A549 (cell line): ENCODE data around the gene TGFB3. TPM values are rescaled to one million over a fixed set of nuclear protein-coding genes. Genes with fewer than 3 reads are reported as not detected.

Experiments used
- ATAC-seq, 2 experiments: fragments of 200-7000 bp in 1 of 2; fragments of >200 bp in 1 of 2; cut with Nextera tagmentation in 1 of 2; cut with Tn5 transposase in 1 of 2; 3 replicates each; pipeline versions ENCODE4 v1.8.0 to v1.9.1; 2018 to 2020; ENCODE audit warnings: mild to moderate bottlenecking in 1 of 2, moderate library complexity in 1 of 2
- CTCF ChIA-PET: fragments of 300-600 bp; sonication (Branson Sonifier 250); formaldehyde crosslinking; extraction: SDS; loops from one replicate; lab custom pipeline; 2021; ENCODE audit warnings: antibody characterized with exemption, inconsistent platforms; lab: Yijun Ruan, JAX
- POLR2A ChIA-PET: fragments of 350-600 bp; formaldehyde crosslinking; extraction: SDS; loops from one replicate; lab custom pipeline; 2021; ENCODE audit warnings: antibody characterized with exemption, inconsistent platforms; lab: Yijun Ruan, JAX
- DNase-seq, 2 experiments: peaks; one replicate each; pipeline versions ENCODE4 v3.0.0 to v3.0.0-alpha.2; 2011 to 2016; ENCODE audit warnings: low read depth in 1 of 2, low spot score in 1 of 2
- FAIRE-seq: peaks from 2 replicates; lab custom pipeline; 2011; peaks lifted over from hg19 to GRCh38; lab: Jason Lieb, UNC
- H3K27ac ChIP-seq, 2 experiments: fragments of >200 bp; sonication (Bioruptor Twin); formaldehyde crosslinking; 3 replicates each; pipeline ENCODE4 v1.5.1; 2016 to 2017
- H3K4me1 ChIP-seq: fragments of >200 bp; sonication (Bioruptor Twin); formaldehyde crosslinking; 3 replicates; pipeline ENCODE4 v1.6.1; 2016
- H3K4me2 ChIP-seq: fragments of >200 bp; sonication (Bioruptor Twin); formaldehyde crosslinking; 3 replicates; pipeline ENCODE4 v1.6.1; 2016
- H3K4me3 ChIP-seq: fragments of >200 bp; sonication (Bioruptor Twin); formaldehyde crosslinking; 3 replicates; pipeline ENCODE4 v1.5.1; 2016
- H3K9me3 ChIP-seq: fragments of >200 bp; sonication (Bioruptor Twin); formaldehyde crosslinking; 3 replicates; pipeline ENCODE4 v1.6.1; 2016
- ATOH8 ChIP-seq: fragments of 250-450 bp; sonication (Bioruptor Pico); IDR thresholded peaks from 2 replicates; pipeline ENCODE4 v1.5.0; 2020; ENCODE audit warnings: low read depth, mild to moderate bottlenecking, moderate library complexity
- BHLHE40 ChIP-seq: IDR thresholded peaks from 2 replicates; pipeline ENCODE4 v1.6.1; 2012; ENCODE audit warnings: low read depth, low read length, inconsistent platforms
- CEBPB ChIP-seq, 2 experiments: fragments of >200 bp in 1 of 2; sonication (Bioruptor Twin) in 1 of 2; formaldehyde crosslinking in 1 of 2; IDR thresholded peaks; 2 replicates each; pipeline ENCODE4 v1.6.1; 2012 to 2016
- CHD4 ChIP-seq: fragments of 200-600 bp; sonication (generic); IDR thresholded peaks from 2 replicates; pipeline ENCODE4 v1.6.1; 2016; ENCODE audit warnings: antibody characterized with exemption, mild to moderate bottlenecking, borderline replicate concordance
- CTCF ChIP-seq: fragments of >200 bp; sonication (Bioruptor Twin); formaldehyde crosslinking; IDR thresholded peaks from 3 replicates; pipeline ENCODE4 v1.5.1; 2016
- FOSL2 ChIP-seq, 2 experiments: fragments of 450-650 bp in 1 of 2; fragments of >200 bp in 1 of 2; sonication (Bioruptor Twin) in 1 of 2; formaldehyde crosslinking; IDR thresholded peaks; 2 replicates each; pipeline versions ENCODE4 v1.5.0 to v1.6.1; 2016 to 2020; ENCODE audit warnings: mild to moderate bottlenecking in 1 of 2, moderate library complexity in 1 of 2
- KDM1A ChIP-seq: fragments of 200-600 bp; sonication (generic); IDR thresholded peaks from 2 replicates; pipeline ENCODE4 v1.6.1; 2016; ENCODE audit warnings: low read depth, mild to moderate bottlenecking
- MYC ChIP-seq: IDR thresholded peaks from 2 replicates; pipeline ENCODE4 v1.6.1; 2012; ENCODE audit warnings: mild to moderate bottlenecking, inconsistent platforms, low read length, improper control_type of control experiment, borderline replicate concordance
- PHF8 ChIP-seq: fragments of 200-600 bp; sonication (generic); IDR thresholded peaks from 2 replicates; pipeline ENCODE4 v1.6.1; 2016; ENCODE audit warnings: low read depth, mild to moderate bottlenecking, antibody characterized with exemption, moderate library complexity, borderline replicate concordance
- POLR2AphosphoS2 ChIP-seq: conservative IDR thresholded peaks from 2 replicates; pipeline ENCODE4 v1.6.1; 2012; ENCODE audit warnings: low read length, improper control_type of control experiment, inconsistent platforms
- REST ChIP-seq: fragments of 200-600 bp; sonication (generic); IDR thresholded peaks from 2 replicates; pipeline ENCODE4 v1.6.1; 2016; ENCODE audit warnings: antibody characterized with exemption, mild to moderate bottlenecking, moderate library complexity
- TFCP2L1 ChIP-seq: fragments of 250-450 bp; sonication (Bioruptor Pico); IDR thresholded peaks from 2 replicates; pipeline ENCODE4 v1.5.0; 2021; ENCODE audit warnings: mild to moderate bottlenecking
- WGBS: methylation state at CpG from one replicate; pipeline ENCODE4 v1.1.6; 2017; ENCODE audit errors: missing lambda C conversion rate; 5-methylcytosine and 5-hydroxymethylcytosine counted together
- polyA plus RNA-seq, 4 experiments: library from polyadenylated mRNA; depleted of rRNA in 3 of 4; stranded (reverse); fragments of >200 nt; fragmentation: RNase III in 1 of 4; extraction: RNeasy Plus Mini Kit Qiagen cat#74134 plus additional on column Dnase treatment in 1 of 4; gene quantifications; 2 replicates in 3 of 4; 3 replicates in 1 of 4; pipeline ENCODE4 v1.2.3, GENCODE V29; 2011 to 2017

The TGFB3 gene
- polyA plus RNA-seq, 2 of the 4 experiments (the other 2 are of a cell fraction): 1.3 to 2.0 TPM

- CTCF ChIA-PET: interaction anchor here (1.9 to 5.0 kb wide), 3 partner anchors 13 to 282 kb away, joined by 5 to 22 read pairs (median 9); no protein-coding TSS in a partner anchor
- 84% methylated on average over 4 of the region's 4 CpGs for WGBS
- FAIRE-seq: no peak
- no peak overlapping the region for H3K4me3 ChIP-seq
- POLR2A ChIA-PET: no interaction called here
- no peak for ATAC-seq
- H3K4me1 ChIP-seq: peaks cover 9% of the 10 kb centered on the region; the same call in 1 of the 3 replicates
- H3K27ac ChIP-seq: no peak overlapping the region
- H3K9me3 ChIP-seq: no peaks in the 10 kb centered on the region
- no peak for TF ChIP-seq PHF8
- no peak overlapping the region for H3K4me2 ChIP-seq
- no peak for DNase-seq
Observed at GRCh38 chr14:75991753-75992152, 10.0 kb upstream of the TGFB3 start.

- ATAC-seq: no peak
- no peak overlapping the region for H3K4me2 ChIP-seq
- POLR2A ChIA-PET: no interaction called here
- H3K9me3 ChIP-seq: no peaks in the 10 kb centered on the region
- DNase-seq: no peak
- FAIRE-seq: no peak
- no peak overlapping the region for H3K4me3 ChIP-seq
- no peak overlapping the region for H3K27ac ChIP-seq
- WGBS: 91% methylated on average over 4 of the region's 4 CpGs
- TF ChIP-seq MYC (no peak), REST (no peak), KDM1A (no peak), ATOH8 (no peak), CHD4 (no peak), CTCF (no peak)
- peaks cover 13% of the 10 kb centered on the region; the same call in 2 of the 3 replicates for H3K4me1 ChIP-seq
- CTCF ChIA-PET: interaction anchor here (2.6 to 5.0 kb wide), 2 partner anchors 11 to 279 kb away, joined by 9 to 22 read pairs; no protein-coding TSS in a partner anchor
Observed at GRCh38 chr14:75990297-75990696, 8.5 kb upstream of the TGFB3 start.

GRCh38 chr14:75989134-75989533, 7.3 kb upstream of the TGFB3 start:
- Histone ChIP-seq H3K9me3 (no peaks in the 10 kb centered on the region), H3K4me2 (0 out of 3 replicates have a peak overlapping the region, but pooled peaks have one; percentile 9), H3K4me3 (no peak overlapping the region), H3K27ac (no peak overlapping the region), H3K4me1 (peaks cover 13% of the 10 kb centered on the region; the same call in 2 of the 3 replicates)
- POLR2A ChIA-PET: no interaction called here
- CTCF ChIA-PET: interaction anchor here (2.6 to 5.0 kb wide), 2 partner anchors 10 to 277 kb away, joined by 9 to 22 read pairs; no protein-coding TSS in a partner anchor
- WGBS: 61% methylated on average over 6 of the region's 6 CpGs
- DNase-seq (peak in 1 of 2 experiments; percentile 28), ATAC-seq (no peak), FAIRE-seq (no peak)
- no peak for TF ChIP-seq FOSL2 (IDR thresholded peaks at IDR 0.05)
- TF ChIP-seq FOSL2 (CRISPR knock-in tag; IDR thresholded peaks at IDR 0.05): no peak
- no peak for TF ChIP-seq POLR2AphosphoS2
- TF ChIP-seq TFCP2L1: no peak
- 0 out of 4 replicates have a peak, but pooled peaks have one; percentile 12 to 47 for TF ChIP-seq CEBPB (IDR thresholded peaks at IDR 0.05)
- no peak for TF ChIP-seq BHLHE40
